ENCODE data around the gene FAM171A2. TPM values are rescaled to one million over a fixed set of nuclear protein-coding genes. Genes with fewer than 3 reads are reported as not detected.

The FAM171A2 gene
- total and polyA plus RNA-seq, 12 donors = 0.13 to 5.4 (median 2.3) TPM

DNA sequence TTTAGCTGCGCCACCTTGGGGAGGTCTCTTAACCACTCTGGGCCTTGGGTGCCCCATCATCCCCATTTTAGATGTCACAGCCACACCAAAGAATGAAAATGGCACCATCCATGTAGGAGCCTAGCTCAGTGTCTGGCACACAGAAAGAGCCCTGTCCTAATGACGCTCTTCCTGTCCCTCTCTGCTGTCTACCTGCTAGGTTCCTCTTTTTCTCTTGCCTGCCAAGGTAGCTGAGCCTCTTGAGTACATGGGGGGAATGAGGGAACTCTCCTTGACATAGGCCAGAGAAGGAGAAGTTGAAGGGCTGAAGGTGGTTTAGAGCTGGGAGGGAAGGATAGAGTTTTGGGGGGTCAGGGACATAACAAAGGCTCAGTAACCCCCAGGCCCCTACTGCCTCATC, 53.5 kb downstream of the FAM171A2 start:
- Histone ChIP-seq H3K36me3 (replicated peaks in 1 of 2) (no peaks in the 10 kb centered on the region), H3K27ac (no peak overlapping the region), H3K4me1 (replicated peaks in 1 of 2) (peaks cover 17 to 22% of the 10 kb centered on the region in 2 donors), H3K9me3 (replicated peaks in 1 of 3) (no peaks in the 10 kb centered on the region), H3K4me3 (no peak overlapping the region), H3K27me3 (peaks cover 5% of the 10 kb centered on the region)
- 88 to 94% (median 89%) methylated on average over 2 of the region's 2 CpGs for WGBS, 4 donors
- TF ChIP-seq POLR2A (IDR thresholded peaks at IDR 0.05) = no peak
- TF ChIP-seq, protein P1, sequence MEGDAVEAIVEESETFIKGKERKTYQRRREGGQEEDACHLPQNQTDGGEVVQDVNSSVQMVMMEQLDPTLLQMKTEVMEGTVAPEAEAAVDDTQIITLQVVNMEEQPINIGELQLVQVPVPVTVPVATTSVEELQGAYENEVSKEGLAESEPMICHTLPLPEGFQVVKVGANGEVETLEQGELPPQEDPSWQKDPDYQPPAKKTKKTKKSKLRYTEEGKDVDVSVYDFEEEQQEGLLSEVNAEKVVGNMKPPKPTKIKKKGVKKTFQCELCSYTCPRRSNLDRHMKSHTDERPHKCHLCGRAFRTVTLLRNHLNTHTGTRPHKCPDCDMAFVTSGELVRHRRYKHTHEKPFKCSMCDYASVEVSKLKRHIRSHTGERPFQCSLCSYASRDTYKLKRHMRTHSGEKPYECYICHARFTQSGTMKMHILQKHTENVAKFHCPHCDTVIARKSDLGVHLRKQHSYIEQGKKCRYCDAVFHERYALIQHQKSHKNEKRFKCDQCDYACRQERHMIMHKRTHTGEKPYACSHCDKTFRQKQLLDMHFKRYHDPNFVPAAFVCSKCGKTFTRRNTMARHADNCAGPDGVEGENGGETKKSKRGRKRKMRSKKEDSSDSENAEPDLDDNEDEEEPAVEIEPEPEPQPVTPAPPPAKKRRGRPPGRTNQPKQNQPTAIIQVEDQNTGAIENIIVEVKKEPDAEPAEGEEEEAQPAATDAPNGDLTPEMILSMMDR (IDR thresholded peaks at IDR 0.05) = no peak
- no peak for DNase-seq
- intact Hi-C loops (cut with DNase I) = no loop called here

DNA sequence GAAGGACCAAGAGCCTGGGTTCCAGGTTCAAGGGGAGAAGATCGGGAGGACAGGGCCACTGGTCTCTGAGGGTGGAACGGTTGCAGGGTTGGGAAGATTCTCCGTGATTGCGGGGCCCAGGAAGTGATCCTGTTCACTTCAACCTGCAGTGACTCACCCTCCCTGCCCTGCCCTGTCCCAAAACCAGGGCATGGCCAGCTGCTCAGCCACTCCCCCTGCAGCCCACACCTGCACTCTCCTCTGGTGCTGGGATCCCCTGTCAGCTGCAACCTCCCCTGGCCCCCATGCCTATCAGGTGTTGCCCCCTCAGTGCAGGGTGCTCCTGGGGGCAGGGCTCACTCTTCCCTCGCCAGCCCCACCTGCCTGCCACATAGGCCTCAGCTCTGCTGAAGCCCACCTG, 54.2 kb downstream of the FAM171A2 start:
- no peak for DNase-seq
- intact Hi-C loops (cut with DNase I) = no loop called here
- TF ChIP-seq POLR2A (IDR thresholded peaks at IDR 0.05) = no peak
- TF ChIP-seq, protein P1 (IDR thresholded peaks at IDR 0.05) = no peak
- 43 to 78% (median 67%) methylated on average over 4 to 5 of the region's 5 CpGs for WGBS, 4 donors
- Histone ChIP-seq H3K4me1 (replicated peaks in 1 of 2) (peaks cover 13 to 19% of the 10 kb centered on the region in 2 donors), H3K4me3 (no peak overlapping the region), H3K36me3 (replicated peaks in 1 of 2) (no peaks in the 10 kb centered on the region), H3K27ac (peak overlapping the region in 1 of 5 donors; percentile 81), H3K9me3 (replicated peaks in 1 of 3) (no peaks in the 10 kb centered on the region), H3K27me3 (no peaks in the 10 kb centered on the region)

DNA sequence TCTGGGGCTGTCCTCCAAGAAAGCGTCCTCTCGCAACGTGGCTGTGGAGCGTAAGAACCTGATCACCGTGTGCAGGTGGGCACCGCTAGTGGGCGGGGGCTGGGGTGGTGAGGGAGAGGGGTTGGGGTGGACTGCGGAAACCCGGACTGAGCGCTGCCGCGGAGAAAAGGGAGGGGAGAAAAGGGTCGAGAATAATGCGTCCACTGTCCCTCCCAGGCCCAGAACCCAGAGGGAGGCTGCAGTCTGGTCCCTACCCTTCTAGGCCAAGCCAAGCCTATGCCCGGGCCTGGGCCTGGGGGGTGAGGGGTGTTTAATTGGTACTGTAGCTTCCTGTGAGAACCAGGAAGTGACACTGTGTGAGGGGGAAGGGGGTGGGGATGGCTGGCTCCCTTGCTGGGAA, 54.8 kb downstream of the FAM171A2 start:
- Histone ChIP-seq H3K27ac (peak overlapping the region in 1 of 5 donors; percentile 81), H3K9me3 (replicated peaks in 1 of 3) (no peaks in the 10 kb centered on the region), H3K36me3 (replicated peaks in 1 of 2) (no peaks in the 10 kb centered on the region), H3K4me1 (replicated peaks in 1 of 2) (peaks cover 13 to 19% of the 10 kb centered on the region in 2 donors), H3K4me3 (peak overlapping the region in 1 of 4 donors; percentile 46), H3K27me3 (no peaks in the 10 kb centered on the region)
- intact Hi-C loops (cut with DNase I) = no loop called here
- TF ChIP-seq POLR2A (IDR thresholded peaks at IDR 0.05) = no peak
- TF ChIP-seq, protein P1 (IDR thresholded peaks at IDR 0.05) = no peak
- peak in 1 of 7 donors; percentile 59 for DNase-seq
- WGBS, 4 donors = 3 to 4% (median 4%) methylated on average over 11 to 15 of the region's 15 CpGs

DNA sequence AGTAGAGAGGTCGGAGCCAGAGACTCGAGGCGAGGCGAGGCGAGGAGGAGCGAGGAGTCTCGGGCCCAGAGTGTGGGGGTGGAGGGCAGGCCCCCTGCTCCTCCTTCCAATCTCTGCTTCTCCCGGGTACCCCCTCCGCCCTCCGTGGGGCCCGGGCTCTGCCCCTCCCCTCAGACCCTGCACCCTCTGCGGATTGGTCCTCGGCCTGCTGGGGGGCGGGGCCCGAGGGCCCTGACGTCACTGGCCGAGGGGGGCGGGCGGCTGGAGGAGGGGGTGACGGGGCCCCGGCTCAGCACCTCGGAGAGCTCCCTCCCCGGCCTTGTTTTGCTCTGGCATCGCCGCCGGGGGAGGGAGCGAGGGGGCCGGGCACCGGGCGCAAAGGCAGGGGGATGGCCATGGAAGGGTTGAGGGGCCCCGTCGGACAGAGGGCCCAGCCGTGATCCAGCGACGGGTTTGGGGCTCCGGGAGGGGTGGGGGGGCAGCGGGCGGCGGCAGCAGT, 55.3 kb downstream of the FAM171A2 start, which contains the start of gene RUNDC3A:
RUNDC3A (plus strand) TSS at position 282 of the 499 bp plus-strand sequence. CDS start 232 bp downstream, outside the sequence.
- peak within 1 kb of the TSS in 3 of 5 donors; percentile 59 to 81 (median 73) for H3K27ac ChIP-seq
- TF ChIP-seq POLR2A (IDR thresholded peaks at IDR 0.05) = no peak
- TF ChIP-seq, protein P1 (IDR thresholded peaks at IDR 0.05) = no peak
- H3K9me3 ChIP-seq (replicated peaks in 1 of 3) = no peaks in the 10 kb centered on the region
- H3K4me3 ChIP-seq = peak within 1 kb of the TSS in 2 of 4 donors; percentile 8 to 46
- H3K36me3 ChIP-seq (replicated peaks in 1 of 2) = no peaks in the 10 kb centered on the region
- no peaks in the 10 kb centered on the region for H3K27me3 ChIP-seq
- 0 to 1% (median 1%) methylated on average over 6 to 39 of the region's 39 CpGs for WGBS, 4 donors
- intact Hi-C loops (cut with DNase I) = no loop called here
- peaks cover 13 to 19% of the 10 kb centered on the region in 2 donors for H3K4me1 ChIP-seq (replicated peaks in 1 of 2)
- DNase-seq = peak; percentile 89 to 95 (median 91)
